Activated naive CD4-positive, alpha-beta T cell treated with anti-CD3 and anti-CD28 coated beads, Interleukin-2, amount 10 ng/mL, durations not matched to agents 7 days and 5 days (primary cell): Measurements from ENCODE around the gene SLC16A12.
"Not testable (repeated sequence)": the region's sequence is repeated elsewhere in the genome, so short reads cannot be mapped to it uniquely, and the experiment has no call there.

Source experiments
- CTCF ChIA-PET: fragments of 350-600 bp; sonication (Branson Sonifier 250); formaldehyde crosslinking; loops from one replicate; lab custom pipeline; 2021; ENCODE audit warnings: antibody characterized with exemption; lab: Charles Lee
- DNase-seq: peaks from one replicate; pipeline ENCODE4 v3.0.0-alpha.2; 2020
- H3K27ac Mint-ChIP-seq: one replicate; pipeline ENCODE4 v1.8.0; 2021; ENCODE audit warnings: mild to moderate bottlenecking, moderate library complexity, mixed read lengths
- H3K27me3 Mint-ChIP-seq: one replicate; pipeline ENCODE4 v1.8.0; 2021; ENCODE audit warnings: mild to moderate bottlenecking, mixed read lengths
- H3K36me3 Mint-ChIP-seq: one replicate; pipeline ENCODE4 v1.8.0; 2021; ENCODE audit warnings: mixed read lengths
- H3K4me1 Mint-ChIP-seq: one replicate; pipeline ENCODE4 v1.8.0; 2021; ENCODE audit warnings: mixed read lengths
- H3K4me3 Mint-ChIP-seq: one replicate; pipeline ENCODE4 v1.8.0; 2021; ENCODE audit warnings: mild to moderate bottlenecking, moderate library complexity, mixed read lengths
- H3K9me3 Mint-ChIP-seq: one replicate; pipeline ENCODE4 v1.8.0; 2021; ENCODE audit warnings: mixed read lengths

SLC16A12 gene

GRCh38 chr10:89425000-89425399, 110.4 kb downstream of the SLC16A12 start:
- CTCF ChIA-PET = no interaction called here
- H3K27me3 Mint-ChIP-seq = peaks cover 11% of the 10 kb centered on the region
- no peaks in the 10 kb centered on the region for H3K9me3 Mint-ChIP-seq

GRCh38 chr10:89421018-89421476, 114.3 kb downstream of the SLC16A12 start:
- H3K27me3 Mint-ChIP-seq = no peaks in the 10 kb centered on the region

More at GRCh38 chr10:89425000-89425399, 110.4 kb downstream of the SLC16A12 start:
- no peak for DNase-seq
- Mint-ChIP-seq H3K27ac (no peak overlapping the region), H3K4me1 (peaks cover 3% of the 10 kb centered on the region), H3K4me3 (no peak overlapping the region), H3K36me3 (peaks cover 22% of the 10 kb centered on the region)

GRCh38 chr10:89419548-89419947, 115.8 kb downstream of the SLC16A12 start:
- H3K27me3 Mint-ChIP-seq = no peaks in the 10 kb centered on the region
- CTCF ChIA-PET = interaction anchor here (0.8 kb wide), 1 partner anchor 162 kb away, joined by 3 read pairs; no protein-coding TSS in a partner anchor
- H3K4me1 Mint-ChIP-seq = peaks cover 37% of the 10 kb centered on the region
- H3K4me3 Mint-ChIP-seq = no peak overlapping the region
- peaks cover 45% of the 10 kb centered on the region for H3K36me3 Mint-ChIP-seq
- H3K9me3 Mint-ChIP-seq = no peaks in the 10 kb centered on the region
- no peak for DNase-seq
- no peak overlapping the region for H3K27ac Mint-ChIP-seq

More at GRCh38 chr10:89421018-89421476, 114.3 kb downstream of the SLC16A12 start:
- H3K9me3 Mint-ChIP-seq = no peaks in the 10 kb centered on the region
- no peak overlapping the region for H3K4me3 Mint-ChIP-seq
- no peak for DNase-seq
- no peak overlapping the region for H3K27ac Mint-ChIP-seq
- CTCF ChIA-PET = no interaction called here
- peaks cover 40% of the 10 kb centered on the region for H3K36me3 Mint-ChIP-seq
- peaks cover 28% of the 10 kb centered on the region for H3K4me1 Mint-ChIP-seq

- DNase-seq = no peak
- Mint-ChIP-seq H3K9me3 (peaks cover 11% of the 10 kb centered on the region), H3K4me1 (peaks cover 61% of the 10 kb centered on the region), H3K27me3 (no peaks in the 10 kb centered on the region), H3K36me3 (peaks cover 44% of the 10 kb centered on the region), H3K27ac (no peak overlapping the region), H3K4me3 (peak overlapping the region; percentile 88)
- CTCF ChIA-PET = interaction anchor here (0.6 to 1.1 kb wide), 3 partner anchors 24 to 198 kb away, joined by 3 to 4 read pairs (median 3); partner anchors contain the start of genes IFIT1 and IFIT2
Measured at GRCh38 chr10:89416465-89416864, 118.9 kb downstream of the SLC16A12 start.

GRCh38 chr10:89414879-89415821, 120.2 kb downstream of the SLC16A12 start:
- DNase-seq = peak; percentile 53
- Mint-ChIP-seq H3K27me3 (no peaks in the 10 kb centered on the region), H3K27ac (peak overlapping the region; percentile 97), H3K9me3 (peaks cover 13% of the 10 kb centered on the region), H3K36me3 (peaks cover 37% of the 10 kb centered on the region), H3K4me3 (peak overlapping the region; percentile 88), H3K4me1 (peaks cover 69% of the 10 kb centered on the region)
- CTCF ChIA-PET = interaction anchor here (1.0 to 1.3 kb wide), 2 partner anchors 22 to 23 kb away, joined by 4 to 5 read pairs; partner anchors contain the start of gene IFIT1

- CTCF ChIA-PET = interaction anchor here (0.6 to 1.3 kb wide), 3 partner anchors 21 to 44 kb away, joined by 3 to 4 read pairs (median 4); partner anchors contain the start of gene IFIT1
- peaks cover 64% of the 10 kb centered on the region for H3K4me1 Mint-ChIP-seq
- peak within 1 kb of the TSS; percentile 88 for H3K4me3 Mint-ChIP-seq
- H3K36me3 Mint-ChIP-seq = peaks cover 37% of the 10 kb centered on the region
- DNase-seq = peak; percentile 81
- peak within 1 kb of the TSS; percentile 97 for H3K27ac Mint-ChIP-seq
- no peaks in the 10 kb centered on the region for H3K27me3 Mint-ChIP-seq
- H3K9me3 Mint-ChIP-seq = peaks cover 13% of the 10 kb centered on the region
Measured at GRCh38 chr10:89414146-89414878, 121.1 kb downstream of the SLC16A12 start, which contains the start of gene IFIT5. IFIT5 (plus strand) TSS chr10:89414568; CDS start chr10:89414799, 231 bp downstream.

GRCh38 chr10:89413398-89413912, 121.9 kb downstream of the SLC16A12 start:
- no peak for DNase-seq
- H3K9me3 Mint-ChIP-seq = peaks cover 13% of the 10 kb centered on the region
- H3K4me1 Mint-ChIP-seq = peaks cover 63% of the 10 kb centered on the region
- peak overlapping the region; percentile 88 for H3K4me3 Mint-ChIP-seq
- H3K27me3 Mint-ChIP-seq = no peaks in the 10 kb centered on the region
- CTCF ChIA-PET = interaction anchor here (0.6 to 1.3 kb wide), 3 partner anchors 20 to 43 kb away, joined by 3 to 4 read pairs (median 4); partner anchors contain the start of gene IFIT1
- peaks cover 39% of the 10 kb centered on the region for H3K36me3 Mint-ChIP-seq
- H3K27ac Mint-ChIP-seq = peak overlapping the region; percentile 97

- H3K27me3 Mint-ChIP-seq, CTCF ChIA-PET: not testable (repeated sequence)
- H3K9me3 Mint-ChIP-seq = peaks cover 13% of the 10 kb centered on the region
- H3K27ac Mint-ChIP-seq = peak overlapping the region; percentile 49
- H3K4me3 Mint-ChIP-seq = peak overlapping the region; percentile 18
- H3K36me3 Mint-ChIP-seq = peaks cover 27% of the 10 kb centered on the region
- peaks cover 51% of the 10 kb centered on the region for H3K4me1 Mint-ChIP-seq
- peak; percentile 40 for DNase-seq
Measured at GRCh38 chr10:89412276-89412675, 123.1 kb downstream of the SLC16A12 start.

- H3K4me3 Mint-ChIP-seq, H3K27me3 Mint-ChIP-seq, H3K27ac Mint-ChIP-seq, CTCF ChIA-PET, DNase-seq: not testable (repeated sequence)
- H3K9me3 Mint-ChIP-seq = peaks cover 13% of the 10 kb centered on the region
- peaks cover 44% of the 10 kb centered on the region for H3K4me1 Mint-ChIP-seq
- H3K36me3 Mint-ChIP-seq = peaks cover 26% of the 10 kb centered on the region
Measured at GRCh38 chr10:89411135-89411534, 124.3 kb downstream of the SLC16A12 start.

- H3K4me3 Mint-ChIP-seq, H3K27me3 Mint-ChIP-seq, H3K27ac Mint-ChIP-seq, DNase-seq, CTCF ChIA-PET: not testable (repeated sequence)
- peaks cover 38% of the 10 kb centered on the region for H3K4me1 Mint-ChIP-seq
- peaks cover 13% of the 10 kb centered on the region for H3K9me3 Mint-ChIP-seq
- peaks cover 23% of the 10 kb centered on the region for H3K36me3 Mint-ChIP-seq
Measured at GRCh38 chr10:89410551-89410950, 124.8 kb downstream of the SLC16A12 start.

GRCh38 chr10:89409282-89409681, 126.1 kb downstream of the SLC16A12 start:
- Mint-ChIP-seq H3K9me3 (peaks cover 13% of the 10 kb centered on the region), H3K36me3 (peaks cover 21% of the 10 kb centered on the region), H3K4me1 (peaks cover 33% of the 10 kb centered on the region)
- H3K27ac Mint-ChIP-seq, H3K4me3 Mint-ChIP-seq, DNase-seq, CTCF ChIA-PET, H3K27me3 Mint-ChIP-seq: not testable (repeated sequence)

- H3K36me3 Mint-ChIP-seq = peaks cover 22% of the 10 kb centered on the region
Measured at GRCh38 chr10:89407792-89408191, 127.6 kb downstream of the SLC16A12 start.

GRCh38 chr10:89406178-89406577, 129.2 kb downstream of the SLC16A12 start:
- not testable (repeated sequence) for H3K4me1 Mint-ChIP-seq, H3K27me3 Mint-ChIP-seq
- peaks cover 20% of the 10 kb centered on the region for H3K36me3 Mint-ChIP-seq

More at GRCh38 chr10:89407792-89408191, 127.6 kb downstream of the SLC16A12 start:
- H3K27me3 Mint-ChIP-seq, H3K27ac Mint-ChIP-seq, DNase-seq, H3K4me3 Mint-ChIP-seq, CTCF ChIA-PET: not testable (repeated sequence)
- H3K9me3 Mint-ChIP-seq = peaks cover 13% of the 10 kb centered on the region
- peaks cover 21% of the 10 kb centered on the region for H3K4me1 Mint-ChIP-seq

More at GRCh38 chr10:89406178-89406577, 129.2 kb downstream of the SLC16A12 start:
- CTCF ChIA-PET, H3K9me3 Mint-ChIP-seq, DNase-seq, H3K27ac Mint-ChIP-seq, H3K4me3 Mint-ChIP-seq: not testable (repeated sequence)
